Activated CD4-positive, CD25-positive, alpha-beta regulatory T cell treated with anti-CD3 and anti-CD28 coated beads, Interleukin-2, amount 50 U/mL, for 16 hours (primary cell): ENCODE results near the gene GALNTL6.

Experiments
- DNase-seq: peaks from one replicate; pipeline ENCODE4 v3.0.0-alpha.2; 2020; ENCODE audit warnings: low read depth, low spot score

Gene GALNTL6

DNA sequence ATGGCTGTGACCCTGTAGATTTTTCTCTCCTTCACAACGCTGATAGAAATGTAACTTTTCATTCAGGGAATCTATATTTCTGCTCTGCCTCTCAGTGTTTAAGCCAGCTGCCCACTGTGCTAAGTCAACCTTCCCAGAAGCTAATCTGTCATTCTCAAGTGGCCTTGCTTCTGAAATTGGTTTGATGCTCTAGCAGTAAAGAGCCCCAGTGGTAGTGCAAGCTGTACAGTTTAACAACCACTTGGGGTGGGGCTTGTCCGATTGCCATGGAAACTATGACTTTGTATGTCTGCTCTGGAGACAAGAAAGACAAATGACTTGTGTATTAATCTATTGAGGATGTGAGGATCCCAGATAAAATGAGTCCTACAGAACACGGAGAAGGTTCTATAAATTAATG is 734.5 kb downstream of the GALNTL6 start:
- no peak for DNase-seq

DNA sequence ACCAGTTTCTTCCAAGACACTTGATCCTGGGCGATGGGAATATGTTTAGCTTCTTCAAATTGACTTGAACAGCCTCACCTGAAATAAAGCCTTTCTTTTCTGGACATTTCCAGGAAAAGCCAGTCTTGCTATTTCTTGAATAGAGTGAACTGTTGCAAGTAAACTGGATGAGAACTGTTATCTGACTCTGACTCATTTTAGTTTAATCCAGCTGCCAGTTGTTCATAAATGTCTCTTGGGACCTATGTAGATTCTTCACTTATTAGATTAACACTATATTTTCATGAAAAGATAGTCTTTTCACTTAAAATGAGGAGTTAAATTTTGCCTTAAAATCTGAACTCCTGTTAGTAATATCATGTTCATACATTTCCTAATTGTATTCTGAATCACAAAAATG is 740.0 kb downstream of the GALNTL6 start:
- no peak for DNase-seq

DNA sequence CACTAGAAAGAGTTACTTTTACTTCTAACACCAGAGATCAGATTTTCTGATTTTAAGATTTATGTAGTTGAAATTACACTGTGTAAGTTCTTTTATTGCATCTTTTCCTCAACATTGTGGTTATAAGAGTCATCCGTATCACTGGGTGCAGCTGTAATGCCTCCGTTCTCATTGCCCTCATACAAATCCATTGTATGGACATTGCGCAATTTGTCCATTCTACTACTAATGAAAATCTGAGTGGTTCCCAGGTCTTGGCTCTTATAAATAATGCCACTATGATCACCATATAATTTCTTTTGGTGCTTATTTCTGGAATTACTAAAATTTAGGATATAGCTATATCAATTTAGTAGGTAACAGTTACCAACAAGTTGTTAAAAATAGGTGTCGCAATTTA is 741.4 kb downstream of the GALNTL6 start:
- DNase-seq = no peak

DNA sequence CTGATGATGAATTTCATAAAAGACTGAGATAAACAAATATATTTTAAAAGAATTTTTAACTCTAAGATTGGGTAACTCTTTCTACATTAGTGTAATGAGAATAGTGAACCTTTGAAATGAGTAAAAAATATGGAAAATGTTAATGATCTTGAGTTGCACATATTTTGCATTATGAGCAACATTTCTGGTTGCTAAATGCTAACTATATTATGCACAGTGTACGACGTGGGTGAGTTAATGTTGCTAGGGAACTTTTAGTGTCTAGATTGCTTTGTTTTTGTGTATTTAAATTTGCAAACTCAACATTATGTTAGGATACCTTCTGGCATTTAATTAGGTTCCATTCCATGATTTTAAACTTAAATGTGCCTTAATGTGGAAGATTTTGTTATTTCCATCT is 742.5 kb downstream of the GALNTL6 start:
- DNase-seq = no peak

DNA sequence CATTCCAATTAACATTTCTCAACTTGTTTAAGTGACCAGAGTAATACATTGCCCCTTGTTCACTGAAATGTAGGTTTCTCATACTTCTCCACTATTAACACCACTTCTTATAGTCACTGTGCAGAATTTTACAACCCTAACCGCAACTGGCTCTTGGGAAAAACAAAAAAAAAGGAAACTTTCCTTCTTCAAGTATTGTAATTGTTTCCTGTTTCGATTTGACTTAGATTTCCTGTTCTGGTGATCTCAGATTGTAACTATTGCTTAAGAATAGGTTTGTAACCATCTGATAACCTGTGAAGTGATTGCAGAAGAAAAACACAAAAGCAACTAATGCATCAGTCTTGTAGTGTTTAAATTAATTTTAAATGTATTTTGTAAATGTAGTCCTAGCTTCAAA is 760.7 kb downstream of the GALNTL6 start:
- DNase-seq = no peak

DNA sequence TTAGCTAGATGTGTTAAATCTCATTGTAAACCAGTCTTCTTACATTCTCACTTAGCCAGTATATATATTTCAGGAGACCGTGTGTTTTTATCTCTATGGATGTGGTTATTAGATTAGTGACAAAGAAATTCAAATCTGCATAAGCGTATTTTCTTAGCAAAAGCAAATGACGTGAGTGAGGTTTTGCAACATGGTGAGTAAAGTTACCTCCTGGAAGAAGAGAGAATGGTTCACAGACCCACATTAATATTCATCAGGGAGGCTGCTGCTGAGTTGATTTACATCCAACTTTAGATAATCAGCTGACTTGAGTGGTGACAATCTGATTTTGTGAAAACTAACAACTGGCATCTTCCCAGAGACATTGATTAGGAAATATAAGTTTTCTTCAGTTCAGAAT is 765.5 kb downstream of the GALNTL6 start:
- DNase-seq = no peak

DNA sequence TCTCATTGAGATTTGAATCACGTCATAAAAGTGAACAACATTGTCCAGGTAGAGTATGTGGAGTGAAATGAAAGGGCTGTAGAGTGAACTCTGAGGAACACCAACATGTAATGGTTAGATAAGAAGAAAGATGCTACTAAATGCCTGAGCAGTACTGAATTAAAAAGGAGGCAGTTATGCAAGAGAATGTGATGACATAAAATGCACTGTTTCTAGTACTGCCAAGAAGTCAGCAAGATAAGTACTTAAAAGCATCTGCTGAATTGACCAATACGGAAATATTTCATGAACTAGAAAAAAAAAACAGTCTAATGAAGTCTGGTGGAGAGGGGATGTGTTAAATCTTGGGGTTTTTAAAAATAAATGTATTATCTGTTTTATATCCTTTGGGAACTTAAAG is 771.6 kb downstream of the GALNTL6 start:
- DNase-seq = no peak

DNA sequence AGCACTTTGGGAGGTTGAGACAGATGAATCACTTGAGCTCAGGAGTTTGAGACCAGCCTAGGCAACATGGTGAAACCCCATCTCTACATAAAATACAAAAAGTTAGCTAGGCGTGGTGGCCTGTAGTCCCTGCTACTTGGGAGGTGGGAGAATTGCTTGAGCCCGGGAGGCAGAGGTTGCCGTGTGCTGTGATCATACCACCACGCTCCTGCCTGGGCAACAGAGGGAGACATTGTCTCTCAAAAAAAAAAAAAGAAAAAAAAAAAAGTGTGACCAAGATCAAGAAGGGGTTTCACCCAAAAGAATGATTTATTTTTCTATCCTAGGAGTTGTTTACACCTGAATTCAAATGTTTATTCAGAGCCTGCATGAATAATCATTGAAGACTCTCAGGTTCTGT is 783.0 kb downstream of the GALNTL6 start:
- no peak for DNase-seq

DNA sequence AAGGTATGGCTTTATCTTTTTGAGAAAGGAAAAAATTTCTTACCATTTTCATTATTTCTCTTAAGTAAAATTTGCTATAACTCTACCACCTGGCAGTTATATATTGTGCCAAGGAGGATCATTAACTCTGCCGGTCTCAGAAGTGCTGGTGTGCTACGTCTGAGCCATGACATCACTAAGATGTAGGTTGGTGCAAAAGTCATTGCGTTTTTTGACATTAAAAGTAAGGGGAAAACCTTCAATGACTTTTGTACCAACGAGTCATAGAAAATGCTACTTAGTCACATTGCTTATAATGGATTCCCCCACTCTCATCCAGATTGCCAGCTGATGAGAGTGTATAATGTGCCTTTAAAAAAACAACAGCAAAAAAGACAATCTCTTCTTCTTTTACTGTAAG is 786.4 kb downstream of the GALNTL6 start:
- DNase-seq = no peak

DNA sequence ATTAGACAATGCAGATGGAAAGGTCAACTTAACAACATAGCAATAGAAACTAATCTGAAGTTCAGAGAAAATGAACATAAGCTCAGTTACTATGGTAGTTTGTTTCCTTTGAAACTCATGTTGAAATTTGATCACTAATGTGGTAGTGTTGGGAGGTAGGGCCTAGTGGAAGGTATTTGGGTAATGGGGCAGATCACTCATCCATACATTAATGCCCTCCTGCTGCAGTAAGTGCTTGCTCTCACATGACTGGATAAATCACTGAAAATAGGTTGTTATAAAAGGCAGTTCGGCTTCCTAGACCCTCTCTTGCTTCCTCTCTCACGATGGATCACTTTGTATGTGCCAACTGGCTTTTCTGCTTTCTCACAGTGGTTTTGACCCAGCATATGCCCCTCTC is 788.0 kb downstream of the GALNTL6 start:
- DNase-seq = no peak

DNA sequence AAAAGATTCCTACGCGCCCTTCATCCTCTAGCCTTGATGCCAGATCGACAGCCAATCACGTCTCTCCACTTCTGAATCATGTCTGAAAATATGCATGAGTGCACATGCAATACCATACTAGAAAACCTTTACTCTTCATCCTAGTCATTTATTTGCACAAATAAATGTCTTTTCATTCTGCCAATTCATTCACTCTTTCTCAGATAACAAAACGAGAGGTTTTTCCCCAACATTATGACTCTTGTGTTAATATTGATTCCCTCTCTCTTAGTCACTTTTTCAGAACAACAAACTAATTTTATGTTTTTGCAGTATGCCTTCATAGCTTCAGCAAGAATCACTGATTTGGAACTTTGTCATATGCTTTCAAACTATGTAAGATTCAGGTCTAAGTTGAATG is 806.0 kb downstream of the GALNTL6 start:
- no peak for DNase-seq

DNA sequence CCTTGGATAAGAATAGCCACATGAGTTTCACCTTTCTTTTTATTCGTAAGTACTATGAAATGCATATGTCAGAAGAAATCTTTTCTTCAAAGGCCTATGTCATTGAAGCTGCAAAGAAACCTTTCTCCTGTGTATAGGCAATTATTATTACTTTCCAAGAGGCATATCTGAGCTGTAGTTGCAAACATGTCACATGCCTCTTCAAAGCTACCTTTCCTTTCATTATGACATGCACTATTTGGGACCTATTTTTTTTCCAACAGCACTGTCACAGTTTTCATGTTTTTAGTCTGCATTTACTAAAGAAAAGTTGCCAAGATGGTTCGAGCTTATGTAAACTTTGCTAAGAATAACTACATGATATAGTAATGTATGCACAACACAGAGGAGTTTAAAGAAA is 806.6 kb downstream of the GALNTL6 start:
- DNase-seq = no peak

DNA sequence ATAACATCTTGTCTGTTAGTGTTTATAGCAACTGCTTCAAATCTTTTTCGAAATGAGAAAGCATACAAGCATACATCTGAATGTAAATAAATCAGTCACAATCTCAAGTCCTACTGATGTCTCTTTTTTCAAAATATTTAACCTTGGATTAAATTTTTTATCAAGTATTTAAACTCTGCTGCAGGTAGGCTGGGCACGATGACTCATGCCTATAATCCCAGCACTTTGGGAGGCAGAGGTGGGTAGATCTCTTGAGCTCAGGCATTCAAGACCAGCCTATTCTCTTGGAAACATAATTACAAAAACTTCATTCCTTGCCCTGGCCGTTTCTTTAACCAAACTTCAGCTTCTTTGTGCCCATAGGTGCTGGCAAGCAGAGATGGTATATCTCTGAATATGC is 815.1 kb downstream of the GALNTL6 start:
- no peak for DNase-seq

DNA sequence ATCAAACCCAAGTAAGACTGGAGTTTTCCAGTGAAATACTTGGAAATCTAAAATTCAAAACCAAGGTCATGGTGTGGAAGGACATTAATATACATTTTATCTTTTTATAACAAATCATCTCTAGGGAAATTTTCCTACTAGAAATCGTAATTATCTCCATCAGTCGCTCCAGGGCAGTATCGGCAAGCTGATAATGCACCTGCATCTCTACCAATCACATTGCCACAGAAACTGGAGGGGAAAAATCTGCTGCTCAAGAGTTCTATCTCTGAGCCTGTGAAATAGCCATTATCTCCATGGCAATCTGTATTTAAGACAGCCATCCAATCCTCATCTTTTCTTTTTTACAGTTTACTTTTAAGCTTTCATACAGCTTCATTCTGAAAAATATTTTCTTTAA is 817.1 kb downstream of the GALNTL6 start:
- DNase-seq = no peak

DNA sequence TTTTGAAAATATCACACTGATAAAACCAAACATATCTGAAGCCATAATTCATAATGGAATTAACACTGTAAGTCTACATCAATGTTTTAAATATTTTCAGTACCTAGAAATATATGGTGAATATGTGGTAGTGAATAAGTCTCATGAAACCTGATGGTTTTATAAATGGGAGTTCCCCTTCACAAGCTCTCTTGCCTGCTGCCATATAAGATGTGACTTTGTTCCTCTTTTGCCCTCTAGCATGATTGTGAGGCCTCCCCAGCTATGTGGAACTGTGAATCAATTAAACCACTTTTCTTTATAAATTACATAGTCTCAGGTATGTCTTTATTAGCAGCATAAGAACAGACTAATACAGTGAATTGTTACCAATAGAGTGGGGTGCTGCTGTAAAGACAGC is 818.6 kb downstream of the GALNTL6 start:
- no peak for DNase-seq

DNA sequence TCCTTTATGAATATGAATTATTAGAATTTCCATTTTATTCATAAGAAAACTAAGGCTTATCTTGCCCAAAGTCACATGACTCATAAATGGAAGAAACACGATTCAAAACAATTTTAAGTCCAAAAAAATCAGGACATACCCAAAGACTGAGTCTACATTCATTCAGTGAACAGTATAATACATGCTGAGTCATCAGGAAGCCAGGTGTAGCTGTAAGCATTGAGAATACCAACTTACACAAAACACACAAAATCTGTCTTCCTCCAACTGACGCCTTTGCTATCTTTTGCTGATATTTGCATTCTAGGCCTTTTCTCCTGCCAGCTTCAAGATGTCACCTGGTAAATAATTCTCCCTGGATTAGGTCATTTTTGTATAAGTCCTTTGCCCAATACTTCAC is 835.3 kb downstream of the GALNTL6 start:
- no peak for DNase-seq

DNA sequence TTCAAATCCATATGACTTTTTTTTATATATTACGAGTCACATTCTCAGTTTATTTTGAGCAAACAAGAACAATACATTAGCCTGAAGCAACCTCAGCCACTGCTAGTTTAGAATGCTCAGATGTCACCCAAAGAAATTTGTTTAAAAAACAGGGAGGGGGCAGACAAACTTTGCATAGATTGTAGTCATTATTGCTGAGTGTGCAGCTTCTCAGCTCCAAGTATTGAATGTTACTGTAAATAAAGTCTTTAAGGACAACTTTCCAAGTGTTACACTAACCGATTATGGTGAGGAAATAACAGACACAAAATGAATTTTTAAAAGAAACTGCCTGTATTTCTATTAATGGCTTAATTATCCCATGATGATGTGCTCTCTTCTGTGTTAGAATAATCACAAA is 835.9 kb downstream of the GALNTL6 start:
- DNase-seq = no peak

DNA sequence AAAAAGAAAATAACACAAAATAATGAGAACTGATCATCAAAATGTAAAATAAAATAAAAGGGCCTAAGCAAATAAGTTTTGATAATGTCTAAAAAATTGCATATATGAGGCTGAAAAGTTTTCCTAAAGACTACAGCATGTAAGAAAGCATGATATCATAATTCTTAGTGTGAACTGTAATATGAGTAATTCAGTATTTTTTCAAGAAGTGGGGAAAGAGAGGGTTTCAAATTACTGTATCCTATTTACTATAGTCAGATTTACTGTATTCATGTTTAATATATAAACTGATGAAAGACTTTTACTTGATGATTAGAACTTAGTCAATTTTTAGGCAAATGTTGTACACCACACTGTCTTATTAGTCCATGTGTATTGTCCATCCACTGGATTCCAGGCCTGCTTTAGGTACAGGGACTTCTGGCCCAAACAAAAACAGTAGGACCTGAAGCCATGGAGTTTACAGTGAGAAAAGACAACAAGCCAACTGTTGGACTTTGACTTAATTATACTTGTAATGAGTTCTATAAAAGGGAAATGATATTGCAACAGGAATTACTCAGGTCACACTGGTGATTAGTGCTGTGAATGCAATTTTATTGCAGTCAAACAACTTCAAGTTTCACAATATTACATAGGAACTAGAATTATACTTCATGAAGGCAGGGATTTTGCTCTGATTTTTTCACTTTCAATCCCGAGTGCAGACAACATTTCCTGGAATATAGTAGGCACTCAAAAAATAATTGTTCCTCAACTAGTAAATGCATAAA is 837.7 kb downstream of the GALNTL6 start:
- DNase-seq = no peak

DNA sequence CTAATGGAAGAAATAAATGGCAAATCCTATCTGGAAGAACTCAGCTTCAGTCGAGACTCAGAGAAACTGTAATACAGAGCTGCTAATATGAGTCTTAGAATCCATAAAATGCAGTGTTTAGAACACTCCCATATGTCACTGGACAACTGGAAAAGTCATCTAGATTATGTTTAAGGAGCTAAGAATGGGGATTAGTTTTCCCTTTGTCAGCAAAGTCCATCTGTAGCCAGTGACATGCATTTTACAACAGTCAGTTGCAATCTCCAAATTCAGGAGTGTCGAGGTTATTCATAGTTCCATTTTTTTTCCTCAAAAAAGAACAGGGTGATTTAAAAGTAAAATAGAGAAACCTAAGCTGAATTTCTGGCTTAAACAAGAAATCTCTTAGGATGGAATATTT is 838.8 kb downstream of the GALNTL6 start:
- no peak for DNase-seq

DNA sequence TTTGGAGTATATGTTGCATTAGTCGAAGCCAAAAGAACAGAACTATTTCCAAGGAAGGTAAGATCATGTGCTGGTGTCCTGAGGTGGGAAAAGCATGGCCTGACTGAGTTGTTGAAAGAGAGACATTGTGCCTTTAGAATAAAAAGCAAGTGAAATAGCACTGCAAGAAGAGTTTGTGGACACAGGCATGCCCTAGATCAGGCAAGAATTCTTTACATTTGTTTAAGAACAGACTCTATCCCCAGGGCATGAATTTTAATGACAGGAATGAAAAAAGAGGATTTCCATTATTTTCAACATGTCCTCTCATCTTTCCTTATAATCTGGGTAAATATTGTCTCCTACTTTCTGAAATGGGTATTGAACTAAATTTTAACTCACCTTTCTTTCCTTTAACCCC is 839.2 kb downstream of the GALNTL6 start:
- DNase-seq = no peak

DNA sequence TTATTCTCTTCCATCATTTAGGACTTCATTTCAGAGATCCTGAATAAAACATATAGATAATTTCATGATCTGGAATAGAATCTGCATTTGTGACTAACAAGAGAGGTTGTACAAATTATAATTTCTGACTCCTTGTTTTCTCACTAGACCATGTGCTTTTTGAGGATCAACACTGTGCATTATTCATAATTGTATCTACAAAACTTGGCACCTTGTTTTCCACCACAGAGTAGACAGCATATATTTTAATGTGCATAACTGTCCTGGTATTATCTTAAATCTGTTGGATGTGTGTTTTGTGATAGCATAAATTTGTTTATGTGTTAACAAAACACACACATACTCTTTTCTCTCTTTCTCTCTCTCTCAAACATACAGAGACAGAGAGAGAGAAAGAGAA is 840.5 kb downstream of the GALNTL6 start:
- DNase-seq = no peak

DNA sequence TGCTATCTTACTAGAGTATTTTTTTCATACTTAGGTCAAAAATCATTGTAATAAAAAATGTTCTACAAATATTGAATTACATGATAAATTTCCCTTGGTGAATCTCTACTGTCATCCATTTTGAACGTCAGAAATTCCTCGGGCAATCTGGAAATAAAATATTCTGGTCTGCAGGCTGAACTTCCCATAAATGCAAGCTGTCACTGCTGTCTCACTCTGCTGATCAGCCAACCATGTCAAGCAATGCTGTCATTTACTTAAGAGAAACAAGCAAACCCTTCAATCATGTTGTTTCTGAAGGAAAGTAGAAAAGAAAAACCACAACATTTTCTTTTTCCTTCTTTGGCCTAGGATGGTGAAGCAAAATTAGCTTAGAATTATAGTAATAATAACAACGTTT is 841.3 kb downstream of the GALNTL6 start:
- no peak for DNase-seq

DNA sequence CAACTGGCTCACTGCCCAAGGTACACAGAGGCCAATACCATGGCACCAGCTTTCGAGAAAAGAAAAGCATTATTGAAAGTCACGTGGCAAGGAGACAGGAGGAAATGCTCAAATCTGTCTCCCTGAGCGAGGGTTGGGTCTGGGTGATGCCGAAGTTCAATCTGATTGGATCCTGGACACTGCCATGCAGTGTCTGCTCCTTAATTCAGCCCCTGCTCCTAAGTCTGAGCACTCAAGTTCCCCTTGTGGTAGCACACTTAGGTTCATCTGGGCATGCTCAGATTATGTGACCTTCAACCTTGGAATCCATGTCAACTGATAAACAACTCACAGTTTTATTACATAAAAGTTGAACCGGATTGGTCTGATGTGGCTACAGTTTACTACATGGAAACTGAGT is 842.9 kb downstream of the GALNTL6 start:
- no peak for DNase-seq

DNA sequence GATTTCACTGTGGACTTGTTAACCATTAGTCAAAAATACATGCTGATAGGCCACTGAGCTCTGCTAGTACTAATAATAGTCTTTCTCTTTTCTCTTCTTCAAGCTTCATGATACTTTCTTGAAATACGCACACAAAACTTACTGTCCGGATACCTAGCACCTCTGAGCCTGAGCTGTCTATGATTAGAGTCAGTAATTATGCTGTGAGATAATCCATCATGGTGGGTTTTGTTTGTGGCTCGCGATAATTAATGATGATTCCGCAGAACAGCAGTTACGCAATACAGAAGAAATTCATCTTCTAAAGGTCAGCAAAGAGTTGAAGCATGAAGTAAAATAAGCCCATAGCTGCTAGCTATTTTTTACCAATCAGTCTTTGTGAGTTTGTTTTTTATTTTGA is 843.9 kb downstream of the GALNTL6 start:
- no peak for DNase-seq
